CD14-positive monocyte (primary cell): ENCODE results near the gene LIF. TPM values are rescaled to one million over a fixed set of nuclear protein-coding genes. Genes with fewer than 3 reads are reported as not detected.

Experiments
- DNase-seq, 3 donors: peaks; one replicate each; pipeline ENCODE4 v3.0.0-alpha.2; 2011 to 2022
- H2AFZ ChIP-seq: 2 replicates; pipeline ENCODE4 v1.6.0; 2012; ENCODE audit warnings: mild to moderate bottlenecking, low read depth, low read length, inconsistent platforms; ENCODE audit not compliant: insufficient read depth, poor library complexity, severe bottlenecking
- H3K27ac ChIP-seq, 2 donors: 1 replicate in 1 of 2; 2 replicates in 1 of 2; pipeline ENCODE4 v1.5.1; 2012 to 2013; ENCODE audit warnings: low read length in 2 of 2, control low read depth in 1 of 2, inconsistent platforms in 1 of 2, low read depth in 1 of 2, mild to moderate bottlenecking in 1 of 2
- H3K27me3 ChIP-seq, 2 donors: one replicate each; pipeline versions ENCODE4 v1.6.0 to v1.6.1; 2011 to 2013; ENCODE audit warnings: low read length in 2 of 2; ENCODE audit not compliant: control insufficient read depth in 2 of 2, insufficient read depth in 2 of 2
- H3K36me3 ChIP-seq, 2 donors: replicated peaks in 1 of 2; 1 replicate in 1 of 2; 2 replicates in 1 of 2; pipeline versions ENCODE4 v1.5.1 to v1.6.1; 2012 to 2013; ENCODE audit warnings: low read length in 2 of 2, control low read depth in 1 of 2, inconsistent platforms in 1 of 2, mild to moderate bottlenecking in 1 of 2; ENCODE audit not compliant: insufficient read depth in 2 of 2, control insufficient read depth in 1 of 2
- H3K4me1 ChIP-seq, 2 donors: 1 replicate in 1 of 2; 2 replicates in 1 of 2; pipeline versions ENCODE4 v1.5.1 to v1.6.1; 2012 to 2013; ENCODE audit warnings: low read length in 2 of 2, control low read depth in 1 of 2, inconsistent platforms in 1 of 2, mild to moderate bottlenecking in 1 of 2, moderate library complexity in 1 of 2; ENCODE audit not compliant: insufficient read depth in 2 of 2, control insufficient read depth in 1 of 2
- H3K4me2 ChIP-seq: replicated peaks from 2 replicates; pipeline ENCODE3; 2012; ENCODE audit warnings: low read length, moderate library complexity, mild to moderate bottlenecking; ENCODE audit not compliant: poor library complexity, severe bottlenecking; ENCODE audit errors: extremely low read depth
- H3K4me3 ChIP-seq, 3 experiments: fragments of 200-600 bp in 1 of 3; sonication (generic) in 1 of 3; replicated peaks in 1 of 3; 1 replicate in 2 of 3; 2 replicates in 1 of 3; pipeline ENCODE4 v1.5.1; 2011 to 2013; ENCODE audit warnings: low read length in 3 of 3, mild to moderate bottlenecking in 3 of 3, control low read depth in 2 of 3, low read depth in 2 of 3, inconsistent platforms in 1 of 3, moderate library complexity in 1 of 3
- H3K79me2 ChIP-seq: 2 replicates; pipeline ENCODE4 v1.6.0; 2012; ENCODE audit warnings: mild to moderate bottlenecking, control low read depth, inconsistent platforms, low read length, moderate library complexity; ENCODE audit not compliant: insufficient read depth
- H3K9ac ChIP-seq: 2 replicates; pipeline ENCODE4 v1.6.0; 2017; ENCODE audit warnings: low read length, mild to moderate bottlenecking; ENCODE audit not compliant: insufficient read depth, poor library complexity, severe bottlenecking
- H3K9me3 ChIP-seq, 2 donors: replicated peaks in 1 of 2; 1 replicate in 1 of 2; 2 replicates in 1 of 2; pipeline versions ENCODE4 v1.5.1 to v1.6.1; 2012 to 2013; ENCODE audit warnings: low read length in 2 of 2, control low read depth in 1 of 2; ENCODE audit not compliant: control insufficient read depth in 1 of 2, insufficient read depth in 1 of 2
- H4K20me1 ChIP-seq: 2 replicates; pipeline ENCODE4 v1.6.0; 2012; ENCODE audit warnings: mild to moderate bottlenecking, low read length, control low read depth, moderate library complexity; ENCODE audit not compliant: insufficient read depth
- H3K27ac Mint-ChIP-seq, 7 donors: one replicate each; pipeline ENCODE4 v1.8.0; 2020; ENCODE audit warnings: mild to moderate bottlenecking in 7 of 7, mixed read lengths in 7 of 7, moderate library complexity in 6 of 7, inconsistent platforms in 2 of 7
- H3K27me3 Mint-ChIP-seq, 3 donors: one replicate each; pipeline ENCODE4 v1.8.0; 2021 to 2022; ENCODE audit warnings: low read depth in 3 of 3, mild to moderate bottlenecking in 3 of 3, mixed read lengths in 3 of 3, moderate library complexity in 3 of 3, inconsistent platforms in 1 of 3
- H3K36me3 Mint-ChIP-seq, 2 donors: one replicate each; pipeline ENCODE4 v1.8.0; 2020; ENCODE audit warnings: mixed read lengths in 2 of 2, inconsistent platforms in 1 of 2, mild to moderate bottlenecking in 1 of 2
- H3K4me1 Mint-ChIP-seq: one replicate; pipeline ENCODE4 v1.8.0; 2020; ENCODE audit warnings: mild to moderate bottlenecking, mixed read lengths
- H3K4me3 Mint-ChIP-seq, 2 donors: one replicate each; pipeline ENCODE4 v1.8.0; 2020; ENCODE audit warnings: mild to moderate bottlenecking in 2 of 2, mixed read lengths in 2 of 2, moderate library complexity in 1 of 2
- H3K9me3 Mint-ChIP-seq, 7 donors: one replicate each; pipeline ENCODE4 v1.8.0; 2020 to 2022; ENCODE audit warnings: mixed read lengths in 7 of 7, mild to moderate bottlenecking in 6 of 7, moderate library complexity in 6 of 7, inconsistent platforms in 2 of 7
- CTCF ChIP-seq: fragments of 200-600 bp; IDR thresholded peaks from one replicate; pipeline ENCODE4 v1.8.0; 2022; ENCODE audit warnings: antibody characterized with exemption, mild to moderate bottlenecking
- WGBS: methylation state at CpG from one replicate; pipeline ENCODE4 v1.1.5; 2013; ENCODE audit warnings: missing lambda C conversion rate; ENCODE audit not compliant: insufficient coverage; 5-methylcytosine and 5-hydroxymethylcytosine counted together
- intact Hi-C, 2 donors: fragments of 100-400 bp; cut with micrococcal nuclease; formaldehyde crosslinking; loops; one replicate each; pipeline versions ENCODE4 v1.15.0 to v1.15.1; 2023
- polyA plus RNA-seq, 3 donors: library from polyadenylated mRNA; depleted of rRNA in 1 of 3; unstranded in 2 of 3; stranded (reverse) in 1 of 3; fragments of 300-500 nt in 2 of 3; fragments of >200 nt in 1 of 3; fragmentation: Illumina TruSeq in 2 of 3; gene quantifications; 1 replicate in 2 of 3; 2 replicates in 1 of 3; pipeline ENCODE4 v1.2.3, GENCODE V29; 2012 to 2021

Gene LIF
- polyA plus RNA-seq, 3 donors = 7.0 TPM; not detected in 2

GRCh38 chr22:30253205-30253852, 6.8 kb upstream of the LIF start:
- H3K4me3 Mint-ChIP-seq = no peak overlapping the region
- Histone ChIP-seq H3K27ac (no peak overlapping the region), H3K9me3 (no peaks in the 10 kb centered on the region), H2AFZ (no peak overlapping the region), H3K4me1 (peaks cover 16 to 28% of the 10 kb centered on the region in 2 donors), H4K20me1 (no peaks in the 10 kb centered on the region), H3K27me3 (peaks cover 0 to 5% of the 10 kb centered on the region in 2 donors), H3K4me2 (no peak overlapping the region), H3K36me3 (no peaks in the 10 kb centered on the region), H3K4me3 (no peak overlapping the region), H3K79me2 (no peaks in the 10 kb centered on the region), H3K9ac (no peak overlapping the region)
- peaks cover 33% of the 10 kb centered on the region for H3K4me1 Mint-ChIP-seq
- no peak for DNase-seq
- H3K9me3 Mint-ChIP-seq = no peaks in the 10 kb centered on the region
- H3K36me3 Mint-ChIP-seq = no peaks in the 10 kb centered on the region
- no peak for TF ChIP-seq CTCF
- intact Hi-C loops = no loop called here
- peak overlapping the region in 5 of 7 donors; percentile 4 to 79 (median 51) for H3K27ac Mint-ChIP-seq
- peaks cover 9 to 18% (median 12%) of the 10 kb centered on the region in 3 donors for H3K27me3 Mint-ChIP-seq
- 40% methylated on average over 4 of the region's 22 CpGs for WGBS

GRCh38 chr22:30252411-30253204, 6.0 kb upstream of the LIF start:
- Histone ChIP-seq H3K9me3 (no peaks in the 10 kb centered on the region), H3K27me3 (peaks cover 2 to 13% of the 10 kb centered on the region in 2 donors), H3K36me3 (no peaks in the 10 kb centered on the region), H3K4me3 (no peak overlapping the region), H4K20me1 (no peaks in the 10 kb centered on the region), H3K4me2 (no peak overlapping the region), H3K9ac (no peak overlapping the region), H3K4me1 (peaks cover 11 to 23% of the 10 kb centered on the region in 2 donors), H3K79me2 (no peaks in the 10 kb centered on the region), H2AFZ (no peak overlapping the region), H3K27ac (no peak overlapping the region)
- Mint-ChIP-seq H3K4me3 (no peak overlapping the region), H3K9me3 (no peaks in the 10 kb centered on the region), H3K4me1 (peaks cover 35% of the 10 kb centered on the region), H3K36me3 (peaks cover 0 to 2% of the 10 kb centered on the region in 2 donors), H3K27me3 (peaks cover 16 to 24% (median 17%) of the 10 kb centered on the region in 3 donors), H3K27ac (peak overlapping the region in 4 of 7 donors; percentile 44 to 79 (median 52))
- TF ChIP-seq CTCF = no peak
- intact Hi-C loops = no loop called here
- WGBS = 63% methylated on average over 19 of the region's 22 CpGs
- peak in 1 of 3 donors; percentile 38 for DNase-seq
